Measurements from ENCODE around the gene SCTR. TPM values are rescaled to one million over a fixed set of nuclear protein-coding genes. Genes with fewer than 3 reads are reported as not detected.

The SCTR gene
- total and polyA plus RNA-seq, 2 donors (not counting 1 experiment from before 2014, with no cell fraction given), result not detected

DNA sequence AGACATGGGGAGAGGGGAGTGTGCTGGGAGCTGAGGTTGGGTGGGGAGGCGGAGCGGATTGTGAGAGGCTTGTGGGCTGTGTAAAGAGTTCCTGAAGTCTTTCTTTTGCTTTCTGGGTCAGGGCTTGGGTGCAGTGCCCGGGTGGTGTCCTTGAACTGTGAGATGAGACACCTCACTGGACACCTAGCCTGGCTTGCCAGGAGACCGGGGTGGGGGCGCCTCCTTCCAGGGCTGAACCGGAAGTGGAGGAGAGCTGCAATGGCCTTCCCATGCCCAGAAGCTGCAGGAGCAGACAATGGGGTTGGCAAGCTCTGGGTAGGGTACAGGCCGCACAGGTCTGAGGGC, 88.4 kb downstream of the SCTR start:
- Mint-ChIP-seq H3K4me1 (peaks cover 16% of the 10 kb centered on the region), H3K27me3 (peaks cover 46% of the 10 kb centered on the region), H3K4me3 (no peak overlapping the region), H3K9me3 (ENCODE audit: insufficient read depth) (no peaks in the 10 kb centered on the region), H3K27ac (no peak overlapping the region)
- Histone ChIP-seq H3K4me3 (ENCODE audit: control extremely low read depth in 1 of 5, extremely low read depth in 1 of 5, insufficient read depth in 1 of 5, low read depth in 2 of 5, low read length in 4 of 5) (no peak overlapping the region), H3K9me3 (ENCODE audit: control extremely low read depth in 1 of 3, control insufficient read depth in 2 of 3, insufficient read depth in 1 of 3, low read length in 2 of 3) (peaks cover 0 to 7% (median 0%) of the 10 kb centered on the region in 3 donors), H4K20me1 (ENCODE audit: control insufficient read depth, insufficient read depth, low read length, poor library complexity, severe bottlenecking) (no peaks in the 10 kb centered on the region), H3K27ac (ENCODE audit: low read length in 2 of 2) (no peak overlapping the region), H2AFZ (ENCODE audit: insufficient read depth, low read depth, low read length, poor library complexity, severe bottlenecking) (no peak overlapping the region), H3K27me3 (replicated peaks in 1 of 4; ENCODE audit: control extremely low read depth in 1 of 4, control insufficient read depth in 3 of 4, insufficient read depth in 4 of 4, low read length in 3 of 4) (peaks cover 0 to 50% (median 13%) of the 10 kb centered on the region in 4 experiments), H3K36me3 (replicated peaks in 1 of 2; ENCODE audit: control extremely low read depth in 1 of 2, control insufficient read depth in 1 of 2, extremely low read depth in 1 of 2, insufficient read depth in 2 of 2, low read length in 1 of 2) (no peaks in the 10 kb centered on the region), H3K4me2 (replicated peaks; ENCODE audit: low read depth, low read length, poor library complexity, severe bottlenecking) (no peak overlapping the region), H3K4me1 (ENCODE audit: control insufficient read depth in 2 of 2, insufficient read depth in 2 of 2, low read length in 2 of 2) (peaks cover 15 to 17% of the 10 kb centered on the region in 2 donors), H3K79me2 (ENCODE audit: control insufficient read depth, insufficient read depth, low read length) (no peaks in the 10 kb centered on the region), H3K9ac (ENCODE audit: low read length) (no peak overlapping the region)
- intact Hi-C loops (cut with micrococcal nuclease), result loop anchor here (10.0 kb wide), 1 partner anchor 1351 kb away; the partner anchor contains the start of gene INSIG2
- 76% methylated on average over 7 of the region's 7 CpGs for WGBS (ENCODE audit: insufficient coverage)
- ChIA-PET CTCF (no interaction called here), POLR2A (no interaction called here)
- no peak for DNase-seq
- no peak for TF ChIP-seq EZH2 (IDR thresholded peaks at IDR 0.05; ENCODE audit: borderline replicate concordance, insufficient read depth, low read depth, low read length, poor library complexity, severe bottlenecking)
- TF ChIP-seq, protein P1, sequence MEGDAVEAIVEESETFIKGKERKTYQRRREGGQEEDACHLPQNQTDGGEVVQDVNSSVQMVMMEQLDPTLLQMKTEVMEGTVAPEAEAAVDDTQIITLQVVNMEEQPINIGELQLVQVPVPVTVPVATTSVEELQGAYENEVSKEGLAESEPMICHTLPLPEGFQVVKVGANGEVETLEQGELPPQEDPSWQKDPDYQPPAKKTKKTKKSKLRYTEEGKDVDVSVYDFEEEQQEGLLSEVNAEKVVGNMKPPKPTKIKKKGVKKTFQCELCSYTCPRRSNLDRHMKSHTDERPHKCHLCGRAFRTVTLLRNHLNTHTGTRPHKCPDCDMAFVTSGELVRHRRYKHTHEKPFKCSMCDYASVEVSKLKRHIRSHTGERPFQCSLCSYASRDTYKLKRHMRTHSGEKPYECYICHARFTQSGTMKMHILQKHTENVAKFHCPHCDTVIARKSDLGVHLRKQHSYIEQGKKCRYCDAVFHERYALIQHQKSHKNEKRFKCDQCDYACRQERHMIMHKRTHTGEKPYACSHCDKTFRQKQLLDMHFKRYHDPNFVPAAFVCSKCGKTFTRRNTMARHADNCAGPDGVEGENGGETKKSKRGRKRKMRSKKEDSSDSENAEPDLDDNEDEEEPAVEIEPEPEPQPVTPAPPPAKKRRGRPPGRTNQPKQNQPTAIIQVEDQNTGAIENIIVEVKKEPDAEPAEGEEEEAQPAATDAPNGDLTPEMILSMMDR (IDR thresholded peaks at IDR 0.05), result no peak
- ATAC-seq (ENCODE audit: low read depth), result no peak

DNA sequence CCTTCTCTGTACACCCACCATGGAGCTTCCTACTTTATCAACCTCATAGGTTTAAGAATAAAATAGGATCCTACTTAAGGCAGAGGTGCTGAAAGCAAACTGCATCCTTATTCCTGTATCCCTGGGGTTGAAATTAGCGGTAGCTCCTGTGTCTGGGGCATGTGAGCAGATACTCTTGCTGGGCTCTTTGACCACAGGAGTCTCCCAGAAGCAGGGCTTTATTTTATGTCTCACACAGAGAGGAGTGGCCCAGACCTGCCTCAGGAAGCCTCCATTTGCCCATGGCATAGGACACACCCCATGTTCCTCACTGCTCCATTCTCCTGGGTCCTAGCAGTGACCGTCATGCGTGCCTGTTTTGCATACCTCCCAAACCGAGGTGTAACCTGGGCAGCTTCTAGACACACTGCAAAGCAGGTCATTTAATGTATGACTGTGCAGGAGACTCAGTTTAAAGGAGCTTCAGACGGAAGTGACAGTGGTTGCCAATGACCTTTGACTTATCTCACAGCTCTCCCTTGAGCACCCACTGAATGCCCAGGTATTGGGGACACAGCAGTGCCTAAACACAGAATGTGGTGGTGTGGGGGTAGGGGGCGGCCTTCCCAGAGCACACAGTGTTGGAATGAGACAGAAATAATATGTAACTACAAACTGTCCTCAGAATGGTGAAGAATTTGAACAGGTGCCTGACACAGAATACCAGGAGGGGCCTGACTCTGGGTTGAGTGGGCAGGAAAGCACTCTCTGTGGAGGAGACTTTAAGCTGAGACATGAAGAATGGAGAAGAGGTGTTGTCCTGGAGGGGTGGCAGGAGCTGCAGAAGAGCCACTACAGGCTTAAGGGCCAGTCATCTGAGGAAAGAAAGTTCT, 89.0 kb downstream of the SCTR start:
- peaks cover 51% of the 10 kb centered on the region for H3K27me3 Mint-ChIP-seq
- peaks cover 0 to 7% (median 0%) of the 10 kb centered on the region in 3 donors for H3K9me3 ChIP-seq (ENCODE audit: control extremely low read depth in 1 of 3, control insufficient read depth in 2 of 3, insufficient read depth in 1 of 3, low read length in 2 of 3)
- H3K4me3 Mint-ChIP-seq, result no peak overlapping the region
- ChIA-PET POLR2A (no interaction called here), CTCF (interaction anchor here (0.9 kb wide), 1 partner anchor 32 kb away, joined by 3 read pairs; no protein-coding TSS in a partner anchor)
- H3K36me3 ChIP-seq (replicated peaks in 1 of 2; ENCODE audit: control extremely low read depth in 1 of 2, control insufficient read depth in 1 of 2, extremely low read depth in 1 of 2, insufficient read depth in 2 of 2, low read length in 1 of 2), result no peaks in the 10 kb centered on the region
- no peaks in the 10 kb centered on the region for H3K9me3 Mint-ChIP-seq (ENCODE audit: insufficient read depth)
- peaks cover 0 to 56% (median 15%) of the 10 kb centered on the region in 4 experiments for H3K27me3 ChIP-seq (replicated peaks in 1 of 4; ENCODE audit: control extremely low read depth in 1 of 4, control insufficient read depth in 3 of 4, insufficient read depth in 4 of 4, low read length in 3 of 4)
- no peak overlapping the region for H3K4me3 ChIP-seq (ENCODE audit: control extremely low read depth in 1 of 5, extremely low read depth in 1 of 5, insufficient read depth in 1 of 5, low read depth in 2 of 5, low read length in 4 of 5)
- H2AFZ ChIP-seq (ENCODE audit: insufficient read depth, low read depth, low read length, poor library complexity, severe bottlenecking), result no peak overlapping the region
- no peak for ATAC-seq (ENCODE audit: low read depth)
- intact Hi-C loops (cut with micrococcal nuclease), result loop anchor here (10.0 kb wide), 1 partner anchor 1351 kb away; the partner anchor contains the start of gene INSIG2
- peaks cover 21% of the 10 kb centered on the region for H3K4me1 Mint-ChIP-seq
- no peak for DNase-seq
- H3K27ac Mint-ChIP-seq, result no peak overlapping the region
- WGBS (ENCODE audit: insufficient coverage), result 88% methylated on average over 5 of the region's 6 CpGs
- H3K27ac ChIP-seq (ENCODE audit: low read length in 2 of 2), result no peak overlapping the region
- H3K9ac ChIP-seq (ENCODE audit: low read length), result no peak overlapping the region
- no peaks in the 10 kb centered on the region for H4K20me1 ChIP-seq (ENCODE audit: control insufficient read depth, insufficient read depth, low read length, poor library complexity, severe bottlenecking)
- H3K4me2 ChIP-seq (replicated peaks; ENCODE audit: low read depth, low read length, poor library complexity, severe bottlenecking), result no peak overlapping the region
- no peaks in the 10 kb centered on the region for H3K79me2 ChIP-seq (ENCODE audit: control insufficient read depth, insufficient read depth, low read length)
- TF ChIP-seq, protein P1 (IDR thresholded peaks at IDR 0.05), result no peak
- TF ChIP-seq EZH2 (IDR thresholded peaks at IDR 0.05; ENCODE audit: borderline replicate concordance, insufficient read depth, low read depth, low read length, poor library complexity, severe bottlenecking), result no peak
- peaks cover 20 to 21% of the 10 kb centered on the region in 2 donors for H3K4me1 ChIP-seq (ENCODE audit: control insufficient read depth in 2 of 2, insufficient read depth in 2 of 2, low read length in 2 of 2)
